HepG2 (cell line): ENCODE data around the gene NPVF. TPM values are rescaled to one million over a fixed set of nuclear protein-coding genes. Genes with fewer than 3 reads are reported as not detected.

Experiments used
- CBFB ChIP-seq: sonication (generic); formaldehyde crosslinking; IDR thresholded peaks from 2 replicates; pipeline ENCODE4 v1.4.0; 2020; ENCODE audit warnings: missing genetic modification reagents
- ELF4 ChIP-seq: sonication (generic); formaldehyde crosslinking; IDR thresholded peaks from 2 replicates; pipeline ENCODE4 v1.5.0; 2020; ENCODE audit warnings: missing genetic modification reagents, mild to moderate bottlenecking, moderate library complexity, borderline replicate concordance
- FOSL1 ChIP-seq: sonication (generic); formaldehyde crosslinking; IDR thresholded peaks from 2 replicates; pipeline ENCODE4 v1.9.0; 2021; ENCODE audit warnings: missing genetic modification reagents, borderline replicate concordance
- HINFP ChIP-seq: sonication (generic); formaldehyde crosslinking; IDR thresholded peaks from 2 replicates; pipeline ENCODE4 v1.4.0; 2020; ENCODE audit warnings: low read depth, mild to moderate bottlenecking, missing genetic modification reagents
- ISL2 ChIP-seq: sonication (generic); formaldehyde crosslinking; IDR thresholded peaks from 2 replicates; pipeline ENCODE4 v1.5.0; 2020; ENCODE audit warnings: missing genetic modification reagents
- PAF1 ChIP-seq: IDR thresholded peaks from 2 replicates; pipeline ENCODE4 v1.6.1; 2016; ENCODE audit warnings: missing genetic modification reagents, missing compliant biosample characterization
- RBM22 ChIP-seq: fragments of 200-400 bp; formaldehyde crosslinking; optimal IDR thresholded peaks from 2 replicates; pipeline ENCODE3; 2017; ENCODE audit warnings: mild to moderate bottlenecking, low read length, moderate library complexity
- REL ChIP-seq: sonication (generic); formaldehyde crosslinking; conservative IDR thresholded peaks from 2 replicates; pipeline ENCODE4 v1.8.0; 2022; ENCODE audit warnings: mild to moderate bottlenecking, missing genetic modification reagents, moderate library complexity
- SMAD3 ChIP-seq: sonication (generic); formaldehyde crosslinking; IDR thresholded peaks from 2 replicates; pipeline ENCODE4 v1.4.0; 2020; ENCODE audit warnings: missing genetic modification reagents
- SP5 ChIP-seq: IDR thresholded peaks from 2 replicates; pipeline ENCODE4 v1.6.1; 2016; ENCODE audit warnings: low read depth, borderline replicate concordance
- TIGD3 ChIP-seq: sonication (generic); formaldehyde crosslinking; IDR thresholded peaks from 2 replicates; pipeline ENCODE4 v1.5.1; 2020; ENCODE audit warnings: mild to moderate bottlenecking, missing genetic modification reagents, borderline replicate concordance
- ZFAT ChIP-seq: sonication (generic); formaldehyde crosslinking; conservative IDR thresholded peaks from 2 replicates; pipeline ENCODE4 v1.8.1; 2023; ENCODE audit warnings: missing genetic modification reagents, inconsistent platforms
- ZNF746 ChIP-seq: sonication (generic); formaldehyde crosslinking; IDR thresholded peaks from 2 replicates; pipeline ENCODE4 v1.8.0; 2022; ENCODE audit warnings: mild to moderate bottlenecking, missing genetic modification reagents
- ZNF781 ChIP-seq: sonication (generic); formaldehyde crosslinking; IDR thresholded peaks from 2 replicates; pipeline ENCODE4 v1.5.1; 2020; ENCODE audit warnings: borderline replicate concordance, mild to moderate bottlenecking, missing genetic modification reagents; ENCODE audit errors: not compliant biosample characterization
- polyA plus RNA-seq, 8 experiments: library from polyadenylated mRNA; depleted of rRNA in 3 of 8; stranded (reverse) in 7 of 8; unstranded in 1 of 8; fragments of >200 nt; fragmentation: Illumina TruSeq in 4 of 8; extraction: Trizol in 4 of 8; gene quantifications; 2 replicates each; pipeline versions ENCODE4 v1.2.1 to v1.2.3, GENCODE V29; 2011 to 2016; ENCODE audit warnings: low read depth in 4 of 8, missing spikeins in 1 of 8, mixed read lengths in 1 of 8; ENCODE audit not compliant: insufficient read depth in 1 of 8
- total RNA-seq, 5 experiments: library from RNA; depleted of rRNA; stranded (reverse); fragments of >200 nt; fragmentation: Illumina TruSeq; extraction: Trizol; gene quantifications; 2 replicates each; pipeline ENCODE4 v1.2.3, GENCODE V29; 2016; ENCODE audit warnings: low read depth in 1 of 5
- TF ChIP-seq, protein P1 (sequence below): sonication (generic); formaldehyde crosslinking; IDR thresholded peaks from 2 replicates; pipeline ENCODE4 v1.8.1; 2022; ENCODE audit warnings: low read depth, mild to moderate bottlenecking, missing genetic modification reagents
- TF ChIP-seq, protein P2 (sequence below): sonication (generic); formaldehyde crosslinking; IDR thresholded peaks from 2 replicates; pipeline ENCODE4 v1.4.0; 2020; ENCODE audit warnings: missing genetic modification reagents
- TF ChIP-seq, protein P3 (sequence below): sonication (generic); formaldehyde crosslinking; IDR thresholded peaks from 2 replicates; pipeline ENCODE4 v1.5.0; 2020; ENCODE audit warnings: mild to moderate bottlenecking, missing genetic modification reagents, borderline replicate concordance

Gene NPVF
- total and polyA plus RNA-seq, 2 of the 13 experiments (the other 11 are each of a cell fraction or from before 2014, with no cell fraction given) = not detected

DNA sequence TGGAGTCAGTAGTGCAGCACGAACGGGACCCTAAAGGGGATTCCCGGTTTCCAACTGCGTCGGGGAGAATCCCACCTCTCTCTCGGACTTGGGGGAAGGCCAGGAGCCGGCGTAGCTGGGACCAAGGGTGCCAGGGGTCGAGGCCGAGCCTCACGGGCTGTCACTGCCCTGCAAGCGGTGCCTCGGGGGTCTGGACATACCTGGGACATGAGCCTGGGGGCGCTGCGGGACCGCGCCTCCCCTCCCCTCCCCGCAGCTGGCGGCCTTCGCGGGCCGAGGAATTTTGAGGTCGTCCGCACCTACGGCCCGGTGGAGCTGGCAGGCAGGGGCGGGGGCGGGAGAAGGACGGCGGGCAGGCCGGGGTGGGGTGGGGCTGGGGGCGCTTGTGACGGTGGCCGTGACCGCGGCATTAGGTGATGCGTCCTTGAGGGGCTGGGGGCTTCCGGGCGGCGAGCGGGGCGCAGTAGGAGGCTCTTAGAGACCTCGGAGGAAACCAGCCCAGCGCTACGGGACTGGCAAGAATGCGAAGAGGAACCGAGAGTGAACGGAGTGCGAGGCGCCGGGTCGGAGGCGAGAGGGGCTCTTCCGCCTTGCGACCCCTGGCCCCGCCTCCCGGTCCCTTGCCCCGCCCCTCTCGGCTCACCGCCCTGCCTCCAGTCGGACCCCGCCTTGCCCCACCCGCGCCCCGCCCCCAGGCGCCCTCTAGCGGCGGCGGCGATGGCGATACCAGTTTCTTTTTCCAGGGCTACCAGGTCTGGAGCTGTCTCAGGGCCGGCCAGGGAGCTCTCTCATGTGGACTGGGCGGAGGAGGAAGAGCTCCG, 48.3 kb downstream of the NPVF start (continued):
- TF ChIP-seq REL (CRISPR knock-in tag) (no peak), PAF1 (CRISPR knock-in tag) (no peak), ZFAT (CRISPR knock-in tag) (no peak), ELF4 (CRISPR knock-in tag) (no peak), TIGD3 (CRISPR knock-in tag) (no peak), HINFP (CRISPR knock-in tag) (0 out of 2 replicates have a peak, but pooled peaks have one; percentile 45), CBFB (CRISPR knock-in tag) (no peak), SMAD3 (CRISPR knock-in tag) (no peak), RBM22 (no peak), FOSL1 (CRISPR knock-in tag) (no peak), ZNF781 (no peak), ZNF746 (CRISPR knock-in tag) (peak; percentile 24; the same call in 1 of the 2 replicates), ISL2 (CRISPR knock-in tag) (no peak), SP5 (CRISPR knock-in tag) (peak; percentile 64; the same call in 1 of the 2 replicates)
- TF ChIP-seq, protein P1, sequence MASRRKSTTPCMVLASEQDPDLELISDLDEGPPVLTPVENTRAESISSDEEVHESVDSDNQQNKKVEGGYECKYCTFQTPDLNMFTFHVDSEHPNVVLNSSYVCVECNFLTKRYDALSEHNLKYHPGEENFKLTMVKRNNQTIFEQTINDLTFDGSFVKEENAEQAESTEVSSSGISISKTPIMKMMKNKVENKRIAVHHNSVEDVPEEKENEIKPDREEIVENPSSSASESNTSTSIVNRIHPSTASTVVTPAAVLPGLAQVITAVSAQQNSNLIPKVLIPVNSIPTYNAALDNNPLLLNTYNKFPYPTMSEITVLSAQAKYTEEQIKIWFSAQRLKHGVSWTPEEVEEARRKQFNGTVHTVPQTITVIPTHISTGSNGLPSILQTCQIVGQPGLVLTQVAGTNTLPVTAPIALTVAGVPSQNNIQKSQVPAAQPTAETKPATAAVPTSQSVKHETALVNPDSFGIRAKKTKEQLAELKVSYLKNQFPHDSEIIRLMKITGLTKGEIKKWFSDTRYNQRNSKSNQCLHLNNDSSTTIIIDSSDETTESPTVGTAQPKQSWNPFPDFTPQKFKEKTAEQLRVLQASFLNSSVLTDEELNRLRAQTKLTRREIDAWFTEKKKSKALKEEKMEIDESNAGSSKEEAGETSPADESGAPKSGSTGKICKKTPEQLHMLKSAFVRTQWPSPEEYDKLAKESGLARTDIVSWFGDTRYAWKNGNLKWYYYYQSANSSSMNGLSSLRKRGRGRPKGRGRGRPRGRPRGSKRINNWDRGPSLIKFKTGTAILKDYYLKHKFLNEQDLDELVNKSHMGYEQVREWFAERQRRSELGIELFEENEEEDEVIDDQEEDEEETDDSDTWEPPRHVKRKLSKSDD (CRISPR knock-in tag) = no peak
- TF ChIP-seq, protein P2, sequence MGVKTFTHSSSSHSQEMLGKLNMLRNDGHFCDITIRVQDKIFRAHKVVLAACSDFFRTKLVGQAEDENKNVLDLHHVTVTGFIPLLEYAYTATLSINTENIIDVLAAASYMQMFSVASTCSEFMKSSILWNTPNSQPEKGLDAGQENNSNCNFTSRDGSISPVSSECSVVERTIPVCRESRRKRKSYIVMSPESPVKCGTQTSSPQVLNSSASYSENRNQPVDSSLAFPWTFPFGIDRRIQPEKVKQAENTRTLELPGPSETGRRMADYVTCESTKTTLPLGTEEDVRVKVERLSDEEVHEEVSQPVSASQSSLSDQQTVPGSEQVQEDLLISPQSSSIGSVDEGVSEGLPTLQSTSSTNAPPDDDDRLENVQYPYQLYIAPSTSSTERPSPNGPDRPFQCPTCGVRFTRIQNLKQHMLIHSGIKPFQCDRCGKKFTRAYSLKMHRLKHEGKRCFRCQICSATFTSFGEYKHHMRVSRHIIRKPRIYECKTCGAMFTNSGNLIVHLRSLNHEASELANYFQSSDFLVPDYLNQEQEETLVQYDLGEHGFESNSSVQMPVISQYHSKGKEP = no peak
- TF ChIP-seq, protein P3, sequence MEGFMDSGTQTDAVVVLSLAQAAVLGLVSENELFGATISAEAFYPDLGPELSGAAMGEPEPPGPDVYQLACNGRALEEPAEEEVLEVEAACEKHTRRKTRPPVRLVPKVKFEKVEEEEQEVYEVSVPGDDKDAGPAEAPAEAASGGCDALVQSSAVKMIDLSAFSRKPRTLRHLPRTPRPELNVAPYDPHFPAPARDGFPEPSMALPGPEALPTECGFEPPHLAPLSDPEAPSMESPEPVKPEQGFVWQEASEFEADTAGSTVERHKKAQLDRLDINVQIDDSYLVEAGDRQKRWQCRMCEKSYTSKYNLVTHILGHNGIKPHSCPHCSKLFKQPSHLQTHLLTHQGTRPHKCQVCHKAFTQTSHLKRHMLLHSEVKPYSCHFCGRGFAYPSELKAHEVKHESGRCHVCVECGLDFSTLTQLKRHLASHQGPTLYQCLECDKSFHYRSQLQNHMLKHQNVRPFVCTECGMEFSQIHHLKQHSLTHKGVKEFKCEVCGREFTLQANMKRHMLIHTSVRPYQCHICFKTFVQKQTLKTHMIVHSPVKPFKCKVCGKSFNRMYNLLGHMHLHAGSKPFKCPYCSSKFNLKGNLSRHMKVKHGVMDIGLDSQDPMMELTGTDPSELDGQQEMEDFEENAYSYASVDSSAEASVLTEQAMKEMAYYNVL (CRISPR knock-in tag) = no peak
